ENCODE data around the gene TMEM242.

TMEM242 gene

GRCh38 chr6:157270916-157271315 lies 52.4 kb downstream of the TMEM242 start:
- no peak for DNase-seq (ENCODE audit: low read depth in 2 of 2)

- DNase-seq (ENCODE audit: low read depth in 2 of 2): no peak
Measured at GRCh38 chr6:157270308-157270707, 53.0 kb downstream of the TMEM242 start.

- DNase-seq (ENCODE audit: low read depth in 2 of 2): no peak
Measured at GRCh38 chr6:157269261-157269794, 54.0 kb downstream of the TMEM242 start.

GRCh38 chr6:157268835-157269234 lies 54.5 kb downstream of the TMEM242 start:
- no peak for DNase-seq (ENCODE audit: low read depth in 2 of 2)

- DNase-seq (ENCODE audit: low read depth in 2 of 2): no peak
Measured at GRCh38 chr6:157268396-157268795, 54.9 kb downstream of the TMEM242 start.

GRCh38 chr6:157267654-157268053 lies 55.7 kb downstream of the TMEM242 start:
- no peak for DNase-seq (ENCODE audit: low read depth in 2 of 2)

GRCh38 chr6:157267109-157267611 lies 56.2 kb downstream of the TMEM242 start:
- DNase-seq (ENCODE audit: low read depth in 2 of 2): no peak

- DNase-seq (ENCODE audit: low read depth in 2 of 2): no peak
Measured at GRCh38 chr6:157266274-157267101, 56.8 kb downstream of the TMEM242 start.

GRCh38 chr6:157265635-157266034 lies 57.7 kb downstream of the TMEM242 start:
- DNase-seq (ENCODE audit: low read depth in 2 of 2): no peak

GRCh38 chr6:157265186-157265585 lies 58.1 kb downstream of the TMEM242 start:
- DNase-seq (ENCODE audit: low read depth in 2 of 2): no peak

GRCh38 chr6:157264701-157265100 lies 58.6 kb downstream of the TMEM242 start:
- DNase-seq (ENCODE audit: low read depth in 2 of 2): no peak

- no peak for DNase-seq (ENCODE audit: low read depth in 2 of 2)
Measured at GRCh38 chr6:157263881-157264397, 59.4 kb downstream of the TMEM242 start.

- no peak for DNase-seq (ENCODE audit: low read depth in 2 of 2)
Measured at GRCh38 chr6:157263146-157263545, 60.2 kb downstream of the TMEM242 start.

- no peak for DNase-seq (ENCODE audit: low read depth in 2 of 2)
Measured at GRCh38 chr6:157261606-157262005, 61.7 kb downstream of the TMEM242 start.

GRCh38 chr6:157260735-157261410 lies 62.4 kb downstream of the TMEM242 start:
- no peak for DNase-seq (ENCODE audit: low read depth in 2 of 2)

GRCh38 chr6:157259443-157259842 lies 63.9 kb downstream of the TMEM242 start:
- no peak for DNase-seq (ENCODE audit: low read depth in 2 of 2)

- DNase-seq (ENCODE audit: low read depth in 2 of 2): no peak
Measured at GRCh38 chr6:157258878-157259277, 64.4 kb downstream of the TMEM242 start.

- no peak for DNase-seq (ENCODE audit: low read depth in 2 of 2)
Measured at GRCh38 chr6:157255079-157255478, 68.2 kb downstream of the TMEM242 start.

- DNase-seq (ENCODE audit: low read depth in 2 of 2): no peak
Measured at GRCh38 chr6:157254538-157254937, 68.8 kb downstream of the TMEM242 start.

GRCh38 chr6:157253699-157254098 lies 69.6 kb downstream of the TMEM242 start:
- DNase-seq (ENCODE audit: low read depth in 2 of 2): no peak

- DNase-seq (ENCODE audit: low read depth in 2 of 2): no peak
Measured at GRCh38 chr6:157253017-157253416, 70.3 kb downstream of the TMEM242 start.

GRCh38 chr6:157251586-157252247 lies 71.6 kb downstream of the TMEM242 start:
- DNase-seq (ENCODE audit: low read depth in 2 of 2): no peak

All from stimulated activated CD4-positive, alpha-beta T cell treated with anti-CD3 and anti-CD28 coated beads, Interleukin-4, amount 100 ng/mL, for 48 hours (primary cell).